HepG2 (cell line): ENCODE results near the gene ADAMTS8. TPM values are rescaled to one million over a fixed set of nuclear protein-coding genes. Genes with fewer than 3 reads are reported as not detected.

Experiments
- ATAC-seq: fragments of 200-7000 bp; cut with Tn5 transposase; 3 replicates; pipeline ENCODE4 v1.9.1; 2020; ENCODE audit warnings: mild to moderate bottlenecking, moderate library complexity
- BruUV-seq: library from RNA; stranded (reverse); fragments of 400-500 nt; replicated peaks from 2 replicates; lab custom pipeline; 2021; lab: Mats Ljungman, UMichigan
- CTCF ChIA-PET: fragments of 300-600 bp; formaldehyde crosslinking; extraction: SDS; loops from one replicate; lab custom pipeline; 2021; ENCODE audit warnings: low total read pairs, inconsistent platforms, low intra/inter-chr PET ratio; lab: Yijun Ruan, JAX
- POLR2A ChIA-PET: fragments of 350-600 bp; sonication (Branson Sonifier 250); formaldehyde crosslinking; loops from one replicate; lab custom pipeline; 2020; ENCODE audit warnings: antibody characterized with exemption, inconsistent platforms; lab: Yijun Ruan, JAX
- DNase-seq: peaks from one replicate; pipeline ENCODE4 v3.0.0-alpha.2; 2015; ENCODE audit warnings: low spot score
- FAIRE-seq: peaks from 3 replicates; lab custom pipeline; 2011; peaks lifted over from hg19 to GRCh38; lab: Jason Lieb, UNC
- H2AFZ ChIP-seq: one replicate; pipeline ENCODE4 v1.6.1; 2011; ENCODE audit warnings: low read length, inconsistent platforms
- H3K27ac ChIP-seq: fragments of 300-600 bp; 3 replicates; pipeline ENCODE4 v1.8.0; 2011; ENCODE audit warnings: mixed run types, mild to moderate bottlenecking, mixed read lengths, low read length, inconsistent platforms; ENCODE audit not compliant: insufficient read depth; ENCODE audit errors: extremely low read length
- H3K27me3 ChIP-seq, 2 experiments: fragments of 200-600 bp in 1 of 2; 2 replicates in 1 of 2; 3 replicates in 1 of 2; pipeline versions ENCODE4 v1.6.0 to v1.8.0; 2011; ENCODE audit warnings: low read length in 2 of 2, mild to moderate bottlenecking in 2 of 2, moderate library complexity in 2 of 2, inconsistent platforms in 1 of 2; ENCODE audit not compliant: insufficient read depth in 2 of 2, control insufficient read depth in 1 of 2
- H3K36me3 ChIP-seq, 2 experiments: fragments of 200-600 bp in 1 of 2; replicated peaks in 1 of 2; 2 replicates in 1 of 2; 3 replicates in 1 of 2; pipeline versions ENCODE4 v1.5.1 to v1.8.0; 2011; ENCODE audit warnings: low read length in 2 of 2, inconsistent platforms in 1 of 2; ENCODE audit not compliant: insufficient read depth in 2 of 2, control insufficient read depth in 1 of 2
- H3K4me1 ChIP-seq: 2 replicates; pipeline ENCODE4 v1.5.1; 2012; ENCODE audit warnings: low read length, inconsistent platforms; ENCODE audit not compliant: insufficient read depth
- H3K4me2 ChIP-seq: 2 replicates; pipeline ENCODE4 v1.6.0; 2011; ENCODE audit warnings: low read depth, low read length, inconsistent platforms
- H3K4me3 ChIP-seq, 3 experiments: fragments of 200-600 bp in 1 of 3; sonication (generic), shearing (Covaris generic) in 1 of 3; replicated peaks in 1 of 3; 2 replicates each; pipeline ENCODE4 v1.5.1; 2011 to 2016; ENCODE audit warnings: low read length in 3 of 3, inconsistent platforms in 2 of 3, low read depth in 2 of 3, mild to moderate bottlenecking in 2 of 3, control low read depth in 1 of 3, mixed read lengths in 1 of 3; ENCODE audit not compliant: insufficient read depth in 1 of 3
- H3K79me2 ChIP-seq: one replicate; pipeline ENCODE4 v1.6.1; 2011; ENCODE audit warnings: low read length, inconsistent platforms; ENCODE audit not compliant: insufficient read depth
- H3K9ac ChIP-seq: 2 replicates; pipeline ENCODE4 v1.6.0; 2011; ENCODE audit warnings: mild to moderate bottlenecking, low read depth, low read length, inconsistent platforms; ENCODE audit not compliant: insufficient read depth
- H3K9me3 ChIP-seq: 2 replicates; pipeline ENCODE4 v1.5.1; 2012; ENCODE audit warnings: mild to moderate bottlenecking, low read length
- H4K20me1 ChIP-seq: 2 replicates; pipeline ENCODE4 v1.6.0; 2011; ENCODE audit warnings: inconsistent platforms, mild to moderate bottlenecking, low read length, moderate library complexity; ENCODE audit not compliant: insufficient read depth
- ATF7 ChIP-seq, 2 experiments: fragments of 450-650 bp in 1 of 2; sonication (generic) in 1 of 2; formaldehyde crosslinking in 1 of 2; IDR thresholded peaks; 2 replicates each; pipeline versions ENCODE4 v1.4.0 to v1.6.1; 2016 to 2020; ENCODE audit warnings: antibody characterized with exemption in 1 of 2, mild to moderate bottlenecking in 1 of 2, missing genetic modification reagents in 1 of 2
- HDAC6 ChIP-seq: fragments of 200-600 bp; sonication (generic); IDR thresholded peaks from 2 replicates; pipeline ENCODE4 v1.7.0; 2017; ENCODE audit warnings: mild to moderate bottlenecking, antibody characterized with exemption, low read length, low read depth
- SCMH1 ChIP-seq: sonication (generic); formaldehyde crosslinking; IDR thresholded peaks from 2 replicates; pipeline ENCODE4 v1.9.0; 2021; ENCODE audit warnings: missing genetic modification reagents, mild to moderate bottlenecking, borderline replicate concordance
- THAP11 ChIP-seq: IDR thresholded peaks from 2 replicates; pipeline ENCODE4 v1.6.1; 2016; ENCODE audit warnings: missing biosample characterization, missing genetic modification reagents
- U2AF1 ChIP-seq: fragments of 200-400 bp; formaldehyde crosslinking; optimal IDR thresholded peaks from 2 replicates; pipeline ENCODE3; 2017; ENCODE audit warnings: mild to moderate bottlenecking, low read depth, low read length
- XBP1 ChIP-seq: sonication (generic); formaldehyde crosslinking; IDR thresholded peaks from 2 replicates; pipeline ENCODE4 v1.5.0; 2020; ENCODE audit warnings: missing genetic modification reagents
- ZNF451 ChIP-seq: sonication (generic); formaldehyde crosslinking; IDR thresholded peaks from 2 replicates; pipeline ENCODE4 v1.5.0; 2020; ENCODE audit warnings: mild to moderate bottlenecking, missing genetic modification reagents
- ZNF768 ChIP-seq: sonication (generic); formaldehyde crosslinking; IDR thresholded peaks from 2 replicates; pipeline ENCODE4 v1.4.0; 2020; ENCODE audit warnings: missing genetic modification reagents
- WGBS: methylation state at CpG from one replicate; pipeline ENCODE4 v1.1.6; 2017; ENCODE audit warnings: low lambda C conversion rate; 5-methylcytosine and 5-hydroxymethylcytosine counted together
- in situ Hi-C: cut with HindIII; loops from 2 replicates; pipeline ENCODE4 v1.10.0; 2017; ENCODE audit warnings: low pct_unique_long_range_greater_than_20kb; ENCODE audit not compliant: extremely low pct_ligation_motif_present
- intact Hi-C: fragments of 100-400 bp; cut with micrococcal nuclease; formaldehyde crosslinking; loops from one replicate; pipeline ENCODE4 v1.10.0; 2022; ENCODE audit not compliant: unreplicated experiment
- polyA plus RNA-seq, 8 experiments: library from polyadenylated mRNA; depleted of rRNA in 3 of 8; stranded (reverse) in 7 of 8; unstranded in 1 of 8; fragments of >200 nt; fragmentation: Illumina TruSeq in 4 of 8; extraction: Trizol in 4 of 8; gene quantifications; 2 replicates each; pipeline versions ENCODE4 v1.2.1 to v1.2.3, GENCODE V29; 2011 to 2016; ENCODE audit warnings: low read depth in 4 of 8, missing spikeins in 1 of 8, mixed read lengths in 1 of 8; ENCODE audit not compliant: insufficient read depth in 1 of 8
- total RNA-seq, 5 experiments: library from RNA; depleted of rRNA; stranded (reverse); fragments of >200 nt; fragmentation: Illumina TruSeq; extraction: Trizol; gene quantifications; 2 replicates each; pipeline ENCODE4 v1.2.3, GENCODE V29; 2016; ENCODE audit warnings: low read depth in 1 of 5
- TF ChIP-seq, protein P1 (sequence below): IDR thresholded peaks from 2 replicates; pipeline ENCODE4 v1.6.1; 2012; ENCODE audit warnings: inconsistent platforms
- TF ChIP-seq, protein P2 (sequence below): sonication (generic); formaldehyde crosslinking; IDR thresholded peaks from 2 replicates; pipeline ENCODE4 v1.5.1; 2020; ENCODE audit warnings: mild to moderate bottlenecking, missing genetic modification reagents, moderate library complexity

Gene ADAMTS8
- total and polyA plus RNA-seq, 2 of the 13 experiments (the other 11 are each of a cell fraction or from before 2014, with no cell fraction given): not detected

DNA sequence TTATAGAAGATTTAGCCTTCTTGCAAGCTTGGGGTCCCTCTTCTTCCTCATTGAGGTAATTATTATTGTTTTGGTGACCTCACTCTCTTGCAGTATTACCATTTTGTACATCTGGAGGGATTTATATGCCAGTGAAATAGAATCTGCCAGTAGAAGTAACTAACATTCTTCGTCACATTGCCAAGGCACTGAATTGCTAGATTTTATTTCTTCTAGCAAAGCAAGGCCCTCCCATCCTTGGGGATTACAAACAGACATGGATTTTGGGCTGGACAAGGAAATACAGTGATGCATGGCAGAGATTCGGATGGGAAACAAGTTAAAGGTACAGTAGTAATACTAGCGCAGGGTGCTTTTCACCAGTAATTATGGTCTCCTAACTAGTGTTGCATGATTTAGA is 27.9 kb upstream of the ADAMTS8 start:
- CTCF ChIA-PET: no interaction called here
- no peak for FAIRE-seq
- Histone ChIP-seq H3K4me2 (no peak overlapping the region), H3K27me3 (peaks cover 2 to 47% of the 10 kb centered on the region in 2 experiments; a peak in 3 of 5 replicates), H3K9me3 (no peaks in the 10 kb centered on the region), H3K79me2 (no peaks in the 10 kb centered on the region), H3K27ac (no peak overlapping the region), H2AFZ (no peak overlapping the region), H3K4me1 (peaks cover 7% of the 10 kb centered on the region; the same call in 1 of the 2 replicates), H4K20me1 (no peaks in the 10 kb centered on the region), H3K9ac (no peak overlapping the region), H3K4me3 (no peak overlapping the region), H3K36me3 (no peaks in the 10 kb centered on the region)
- TF ChIP-seq, protein P1, sequence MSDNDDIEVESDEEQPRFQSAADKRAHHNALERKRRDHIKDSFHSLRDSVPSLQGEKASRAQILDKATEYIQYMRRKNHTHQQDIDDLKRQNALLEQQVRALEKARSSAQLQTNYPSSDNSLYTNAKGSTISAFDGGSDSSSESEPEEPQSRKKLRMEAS: no peak
- TF ChIP-seq THAP11 (CRISPR knock-in tag): no peak
- in situ Hi-C loops: no loop called here
- BruUV-seq: no TSS peak
- intact Hi-C loops: no loop called here
- 69% methylated on average over 3 of the region's 3 CpGs for WGBS
- no peak for ATAC-seq
- no peak for DNase-seq
- POLR2A ChIA-PET: no interaction called here

DNA sequence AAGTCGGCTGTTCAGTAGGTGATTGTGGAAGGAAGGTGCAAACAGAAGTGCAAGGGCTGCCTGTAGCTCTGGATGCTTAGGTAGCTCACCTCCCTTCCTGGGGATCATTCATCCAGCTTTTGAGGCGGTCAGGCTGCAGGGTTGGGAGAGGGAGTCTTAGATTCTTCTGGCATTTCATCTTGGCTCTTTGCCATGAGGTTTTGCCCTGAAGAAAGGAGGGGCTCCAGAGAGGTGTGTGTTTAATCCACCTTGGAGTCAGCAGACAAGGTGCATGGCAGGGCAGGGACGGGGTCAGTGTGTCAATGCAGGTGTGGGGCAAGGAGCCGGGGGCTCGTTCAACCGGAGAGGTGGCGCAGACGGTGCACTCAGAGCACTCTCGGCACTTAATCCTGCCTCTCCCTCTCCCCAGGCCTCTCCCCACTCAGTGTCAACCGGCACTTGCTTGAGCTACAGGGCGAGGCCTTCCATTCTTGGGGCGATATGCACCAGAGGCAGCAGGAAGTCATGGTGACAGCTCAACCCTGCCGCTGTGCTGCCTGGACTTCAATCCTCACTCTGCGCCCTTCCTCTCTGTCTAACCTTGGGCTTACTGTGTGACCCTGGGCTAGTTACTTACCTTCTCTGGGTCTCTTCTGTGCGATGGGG is 27.2 kb upstream of the ADAMTS8 start:
- no peaks in the 10 kb centered on the region for H3K36me3 ChIP-seq
- DNase-seq: no peak
- no peaks in the 10 kb centered on the region for H3K79me2 ChIP-seq
- H3K4me1 ChIP-seq: peaks cover 7% of the 10 kb centered on the region; the same call in 1 of the 2 replicates
- no peaks in the 10 kb centered on the region for H4K20me1 ChIP-seq
- no peaks in the 10 kb centered on the region for H3K9me3 ChIP-seq
- POLR2A ChIA-PET: no interaction called here
- WGBS: 32% methylated on average over 13 of the region's 15 CpGs
- no peak overlapping the region for H3K4me3 ChIP-seq
- CTCF ChIA-PET: no interaction called here
- intact Hi-C loops: no loop called here
- FAIRE-seq: no peak
- H3K9ac ChIP-seq: no peak overlapping the region
- in situ Hi-C loops: no loop called here
- no peak overlapping the region for H2AFZ ChIP-seq
- no peak overlapping the region for H3K27ac ChIP-seq
- ATAC-seq: no peak
- no TSS peak for BruUV-seq
- no peak overlapping the region for H3K4me2 ChIP-seq
- TF ChIP-seq U2AF1 (no peak), ZNF451 (CRISPR knock-in tag) (no peak), ATF7 (IDR thresholded peaks at IDR 0.05) (no peak), ATF7 (CRISPR knock-in tag; IDR thresholded peaks at IDR 0.05) (no peak), HDAC6 (no peak), SCMH1 (CRISPR knock-in tag) (no peak), ZNF768 (CRISPR knock-in tag) (peak; percentile 66), XBP1 (no peak)
- TF ChIP-seq, protein P2, sequence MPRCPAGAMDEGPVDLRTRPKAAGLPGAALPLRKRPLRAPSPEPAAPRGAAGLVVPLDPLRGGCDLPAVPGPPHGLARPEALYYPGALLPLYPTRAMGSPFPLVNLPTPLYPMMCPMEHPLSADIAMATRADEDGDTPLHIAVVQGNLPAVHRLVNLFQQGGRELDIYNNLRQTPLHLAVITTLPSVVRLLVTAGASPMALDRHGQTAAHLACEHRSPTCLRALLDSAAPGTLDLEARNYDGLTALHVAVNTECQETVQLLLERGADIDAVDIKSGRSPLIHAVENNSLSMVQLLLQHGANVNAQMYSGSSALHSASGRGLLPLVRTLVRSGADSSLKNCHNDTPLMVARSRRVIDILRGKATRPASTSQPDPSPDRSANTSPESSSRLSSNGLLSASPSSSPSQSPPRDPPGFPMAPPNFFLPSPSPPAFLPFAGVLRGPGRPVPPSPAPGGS (CRISPR knock-in tag): no peak
- H3K27me3 ChIP-seq: peaks cover 2 to 42% of the 10 kb centered on the region in 2 experiments; a peak in 3 of 5 replicates
